WERI-Rb-1 (cell line): Measurements from ENCODE around the gene LRIG1.

Experiments
- DNase-seq: peaks from one replicate; pipeline ENCODE4 v3.0.0-alpha.2; 2020
- H3K27ac ChIP-seq: fragments of 250-450 bp; sonication (Bioruptor Pico); 2 replicates; pipeline ENCODE4 v1.5.1; 2020; ENCODE audit warnings: mild to moderate bottlenecking, moderate library complexity
- H3K27me3 ChIP-seq: fragments of 250-450 bp; sonication (Bioruptor Pico); 2 replicates; pipeline ENCODE4 v1.5.1; 2021; ENCODE audit warnings: mild to moderate bottlenecking, low read depth, moderate library complexity; ENCODE audit not compliant: insufficient read depth, severe bottlenecking
- H3K36me3 ChIP-seq: fragments of 250-450 bp; sonication (Bioruptor Pico); 2 replicates; pipeline ENCODE4 v1.5.1; 2020; ENCODE audit warnings: mild to moderate bottlenecking, moderate library complexity
- H3K4me3 ChIP-seq: 2 replicates; pipeline ENCODE4 v1.5.1; 2011; ENCODE audit warnings: low read depth, mild to moderate bottlenecking, control low read depth, low read length
- H3K9me3 ChIP-seq: fragments of 250-450 bp; sonication (Bioruptor Pico); 2 replicates; pipeline ENCODE4 v1.5.1; 2021; ENCODE audit warnings: mild to moderate bottlenecking, moderate library complexity; ENCODE audit not compliant: severe bottlenecking
- TF ChIP-seq, protein P1 (sequence below): IDR thresholded peaks from 2 replicates; pipeline ENCODE4 v1.5.1; 2011; ENCODE audit warnings: low read depth, mild to moderate bottlenecking, control low read depth, inconsistent platforms, low read length

The LRIG1 gene

DNA sequence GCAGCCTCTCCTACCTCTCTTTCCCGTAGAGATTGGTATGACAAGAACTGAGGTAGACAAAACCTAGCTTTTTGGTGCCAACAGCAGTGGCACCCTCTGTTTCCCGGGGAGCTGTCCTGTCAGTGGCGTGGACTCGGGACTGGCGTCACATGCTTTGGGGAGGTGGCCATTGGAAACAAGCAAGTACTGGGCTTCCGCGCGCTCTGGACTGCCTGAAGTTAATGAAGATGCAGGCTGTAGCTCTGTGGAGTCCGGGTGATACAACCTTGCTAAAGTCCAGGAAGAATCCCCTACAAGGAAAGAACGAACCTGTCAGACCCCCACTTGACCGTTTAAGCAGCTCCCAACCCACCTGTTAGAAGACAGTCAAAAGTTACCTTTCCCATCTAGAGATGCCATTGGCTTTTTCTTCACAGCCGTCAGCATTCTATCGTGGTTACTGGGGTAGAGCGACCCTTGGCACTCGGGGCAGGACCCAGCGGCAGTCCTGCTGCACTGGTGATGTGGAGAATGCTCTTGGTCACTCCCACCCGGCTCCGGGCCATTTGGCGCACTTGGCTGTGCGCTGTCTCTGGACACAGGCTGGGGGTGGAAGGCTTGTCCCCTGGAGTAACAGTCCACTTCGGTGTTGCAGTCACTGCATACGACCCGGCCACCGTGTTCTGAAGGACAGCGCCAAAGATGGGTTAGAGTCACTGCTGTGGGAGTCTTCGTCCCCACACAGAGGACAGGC lies 120.5 kb downstream of the LRIG1 start:
- Histone ChIP-seq H3K27me3 (no peaks in the 10 kb centered on the region), H3K27ac (no peak overlapping the region), H3K4me3 (no peak overlapping the region), H3K9me3 (no peaks in the 10 kb centered on the region), H3K36me3 (peaks cover 65% of the 10 kb centered on the region)
- TF ChIP-seq, protein P1, sequence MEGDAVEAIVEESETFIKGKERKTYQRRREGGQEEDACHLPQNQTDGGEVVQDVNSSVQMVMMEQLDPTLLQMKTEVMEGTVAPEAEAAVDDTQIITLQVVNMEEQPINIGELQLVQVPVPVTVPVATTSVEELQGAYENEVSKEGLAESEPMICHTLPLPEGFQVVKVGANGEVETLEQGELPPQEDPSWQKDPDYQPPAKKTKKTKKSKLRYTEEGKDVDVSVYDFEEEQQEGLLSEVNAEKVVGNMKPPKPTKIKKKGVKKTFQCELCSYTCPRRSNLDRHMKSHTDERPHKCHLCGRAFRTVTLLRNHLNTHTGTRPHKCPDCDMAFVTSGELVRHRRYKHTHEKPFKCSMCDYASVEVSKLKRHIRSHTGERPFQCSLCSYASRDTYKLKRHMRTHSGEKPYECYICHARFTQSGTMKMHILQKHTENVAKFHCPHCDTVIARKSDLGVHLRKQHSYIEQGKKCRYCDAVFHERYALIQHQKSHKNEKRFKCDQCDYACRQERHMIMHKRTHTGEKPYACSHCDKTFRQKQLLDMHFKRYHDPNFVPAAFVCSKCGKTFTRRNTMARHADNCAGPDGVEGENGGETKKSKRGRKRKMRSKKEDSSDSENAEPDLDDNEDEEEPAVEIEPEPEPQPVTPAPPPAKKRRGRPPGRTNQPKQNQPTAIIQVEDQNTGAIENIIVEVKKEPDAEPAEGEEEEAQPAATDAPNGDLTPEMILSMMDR: no peak
- no peak for DNase-seq

DNA sequence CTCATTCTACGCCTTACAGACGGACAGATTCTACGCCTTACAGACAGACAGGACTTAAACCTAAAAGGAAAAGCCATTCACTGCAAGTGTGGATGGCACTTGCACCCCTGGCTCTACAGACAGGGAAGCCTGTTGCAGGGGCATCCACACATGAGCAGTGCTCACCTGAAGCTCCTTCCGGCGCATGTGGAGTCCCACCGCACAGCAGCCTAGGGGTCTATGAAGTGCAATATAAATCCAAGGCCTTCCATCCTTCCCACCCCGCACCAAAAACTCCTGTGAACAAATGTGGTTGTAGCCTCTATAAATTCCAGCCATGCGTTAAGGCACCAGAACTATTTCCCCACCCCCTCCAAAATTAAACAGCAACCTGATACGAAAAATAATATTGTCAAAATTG lies 121.3 kb downstream of the LRIG1 start:
- H3K36me3 ChIP-seq: peaks cover 59% of the 10 kb centered on the region
- H3K9me3 ChIP-seq: no peaks in the 10 kb centered on the region
- TF ChIP-seq, protein P1: no peak
- H3K4me3 ChIP-seq: no peak overlapping the region
- H3K27me3 ChIP-seq: no peaks in the 10 kb centered on the region
- no peak overlapping the region for H3K27ac ChIP-seq
- DNase-seq: no peak

DNA sequence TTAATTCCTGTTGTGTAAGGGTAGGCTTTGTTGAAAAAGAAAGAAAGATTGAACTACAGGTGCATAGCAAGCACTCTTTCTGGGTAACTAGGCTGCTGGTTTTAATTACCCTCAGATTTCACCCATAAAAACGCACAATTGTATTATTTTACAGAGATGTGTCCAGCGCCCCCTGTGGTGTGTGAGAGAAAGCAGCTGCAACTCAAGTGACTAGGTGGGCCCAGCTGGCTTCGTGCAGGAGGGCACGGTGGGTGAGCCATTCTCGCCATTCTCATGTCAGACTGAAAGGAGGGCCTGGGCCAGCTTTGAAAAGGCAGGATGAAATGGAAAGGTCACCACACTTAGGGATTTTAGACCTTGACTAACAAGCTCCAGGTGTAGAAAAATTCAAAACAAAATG lies 122.6 kb downstream of the LRIG1 start:
- H3K27me3 ChIP-seq: no peaks in the 10 kb centered on the region
- H3K27ac ChIP-seq: no peak overlapping the region
- DNase-seq: no peak
- H3K9me3 ChIP-seq: no peaks in the 10 kb centered on the region
- no peak overlapping the region for H3K4me3 ChIP-seq
- TF ChIP-seq, protein P1: peak; percentile 52
- peaks cover 46% of the 10 kb centered on the region for H3K36me3 ChIP-seq

DNA sequence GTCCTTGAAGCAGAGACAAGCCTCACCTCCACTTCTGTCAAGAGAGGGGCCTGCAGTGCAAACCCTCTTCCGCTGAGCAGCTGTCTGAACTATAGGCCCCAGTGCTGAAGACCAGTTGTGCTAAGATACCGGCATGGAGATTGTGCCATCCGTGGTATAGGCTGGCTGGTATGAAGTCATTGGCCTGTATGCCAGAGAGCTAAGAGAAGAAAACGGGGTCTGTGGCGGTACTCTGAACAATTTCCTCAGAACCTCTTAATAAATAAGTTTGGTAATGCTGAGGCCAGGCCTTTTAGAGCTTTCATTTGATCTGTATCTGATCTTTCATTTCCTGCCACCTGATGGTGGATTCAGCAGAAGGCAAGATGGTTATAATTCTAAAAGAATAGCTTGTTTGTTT lies 123.0 kb downstream of the LRIG1 start:
- H3K27me3 ChIP-seq: no peaks in the 10 kb centered on the region
- H3K27ac ChIP-seq: no peak overlapping the region
- no peak for DNase-seq
- no peak overlapping the region for H3K4me3 ChIP-seq
- no peaks in the 10 kb centered on the region for H3K9me3 ChIP-seq
- peaks cover 42% of the 10 kb centered on the region for H3K36me3 ChIP-seq
- TF ChIP-seq, protein P1: no peak

DNA sequence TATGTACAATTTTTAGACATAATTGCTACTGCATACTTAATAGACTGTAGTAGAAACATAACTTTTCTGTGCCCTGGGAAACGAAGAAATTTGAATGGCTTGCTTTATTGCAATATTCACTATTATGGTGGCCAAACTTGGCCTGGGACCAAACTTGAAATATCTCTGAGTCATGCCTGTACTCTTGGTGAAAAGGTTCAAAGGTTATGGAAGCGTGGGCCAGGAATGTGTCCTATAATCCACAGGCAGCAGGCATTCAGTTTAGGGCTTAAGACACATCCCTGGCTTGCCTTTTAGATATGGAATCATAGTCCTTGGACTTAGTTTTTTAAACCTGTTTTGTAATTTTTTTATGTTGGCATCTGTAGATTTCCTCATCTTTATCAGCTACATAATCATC lies 124.3 kb downstream of the LRIG1 start:
- H3K36me3 ChIP-seq: peaks cover 33% of the 10 kb centered on the region
- TF ChIP-seq, protein P1: no peak
- no peak overlapping the region for H3K27ac ChIP-seq
- DNase-seq: no peak
- H3K27me3 ChIP-seq: no peaks in the 10 kb centered on the region
- H3K9me3 ChIP-seq: no peaks in the 10 kb centered on the region
- no peak overlapping the region for H3K4me3 ChIP-seq
